ENCODE data around the gene NEURL3.
A peak's percentile ranks its signal among the peaks of the same experiment; 100 is the strongest.

The NEURL3 gene

GRCh38 chr2:96520697-96521096 lies 15.5 kb upstream of the NEURL3 start:
- Histone ChIP-seq H3K4me1 (ENCODE audit: control insufficient read depth in 1 of 2, insufficient read depth in 2 of 2, low read length in 2 of 2) (peaks cover 11 to 15% of the 10 kb centered on the region in 2 donors), H3K9me3 (ENCODE audit: control insufficient read depth in 1 of 2, low read length in 2 of 2) (no peaks in the 10 kb centered on the region), H3K36me3 (ENCODE audit: control insufficient read depth in 1 of 2, insufficient read depth in 2 of 2, low read length in 2 of 2) (no peaks in the 10 kb centered on the region), H3K27ac (ENCODE audit: low read depth, low read length) (no peak overlapping the region), H3K4me3 (ENCODE audit: low read depth in 1 of 2, low read length in 2 of 2) (no peak overlapping the region), H3K27me3 (ENCODE audit: control insufficient read depth in 1 of 2, insufficient read depth in 2 of 2, low read length in 2 of 2) (no peaks in the 10 kb centered on the region), H3K9ac (ENCODE audit: low read depth in 1 of 2, low read length in 2 of 2) (no peak overlapping the region)

GRCh38 chr2:96520231-96520630 lies 15.1 kb upstream of the NEURL3 start:
- peaks cover 11 to 15% of the 10 kb centered on the region in 2 donors for H3K4me1 ChIP-seq (ENCODE audit: control insufficient read depth in 1 of 2, insufficient read depth in 2 of 2, low read length in 2 of 2)
- H3K36me3 ChIP-seq (ENCODE audit: control insufficient read depth in 1 of 2, insufficient read depth in 2 of 2, low read length in 2 of 2): no peaks in the 10 kb centered on the region
- no peaks in the 10 kb centered on the region for H3K9me3 ChIP-seq (ENCODE audit: control insufficient read depth in 1 of 2, low read length in 2 of 2)
- no peak overlapping the region for H3K27ac ChIP-seq (ENCODE audit: low read depth, low read length)
- H3K9ac ChIP-seq (ENCODE audit: low read depth in 1 of 2, low read length in 2 of 2): no peak overlapping the region
- H3K27me3 ChIP-seq (ENCODE audit: control insufficient read depth in 1 of 2, insufficient read depth in 2 of 2, low read length in 2 of 2): no peaks in the 10 kb centered on the region
- H3K4me3 ChIP-seq (ENCODE audit: low read depth in 1 of 2, low read length in 2 of 2): no peak overlapping the region

- no peak overlapping the region for H3K4me3 ChIP-seq (ENCODE audit: low read depth in 1 of 2, low read length in 2 of 2)
- no peaks in the 10 kb centered on the region for H3K36me3 ChIP-seq (ENCODE audit: control insufficient read depth in 1 of 2, insufficient read depth in 2 of 2, low read length in 2 of 2)
- no peaks in the 10 kb centered on the region for H3K4me1 ChIP-seq (ENCODE audit: control insufficient read depth in 1 of 2, insufficient read depth in 2 of 2, low read length in 2 of 2)
- no peaks in the 10 kb centered on the region for H3K27me3 ChIP-seq (ENCODE audit: control insufficient read depth in 1 of 2, insufficient read depth in 2 of 2, low read length in 2 of 2)
- H3K27ac ChIP-seq (ENCODE audit: low read depth, low read length): no peak overlapping the region
- no peak overlapping the region for H3K9ac ChIP-seq (ENCODE audit: low read depth in 1 of 2, low read length in 2 of 2)
- H3K9me3 ChIP-seq (ENCODE audit: control insufficient read depth in 1 of 2, low read length in 2 of 2): no peaks in the 10 kb centered on the region
These were observed 11.9 kb upstream of the NEURL3 start for GRCh38 chr2:96517079-96517478.

- Histone ChIP-seq H3K27me3 (ENCODE audit: control insufficient read depth in 1 of 2, insufficient read depth in 2 of 2, low read length in 2 of 2) (peaks cover 0 to 6% of the 10 kb centered on the region in 2 donors), H3K4me3 (ENCODE audit: low read depth in 1 of 2, low read length in 2 of 2) (no peak overlapping the region), H3K9me3 (ENCODE audit: control insufficient read depth in 1 of 2, low read length in 2 of 2) (no peaks in the 10 kb centered on the region), H3K9ac (ENCODE audit: low read depth in 1 of 2, low read length in 2 of 2) (no peak overlapping the region), H3K36me3 (ENCODE audit: control insufficient read depth in 1 of 2, insufficient read depth in 2 of 2, low read length in 2 of 2) (no peaks in the 10 kb centered on the region), H3K27ac (ENCODE audit: low read depth, low read length) (no peak overlapping the region), H3K4me1 (ENCODE audit: control insufficient read depth in 1 of 2, insufficient read depth in 2 of 2, low read length in 2 of 2) (no peaks in the 10 kb centered on the region)
These were observed 9.4 kb upstream of the NEURL3 start for GRCh38 chr2:96514521-96514920.

GRCh38 chr2:96512341-96512740 lies 7.2 kb upstream of the NEURL3 start:
- peaks cover 0 to 6% of the 10 kb centered on the region in 2 donors for H3K27me3 ChIP-seq (ENCODE audit: control insufficient read depth in 1 of 2, insufficient read depth in 2 of 2, low read length in 2 of 2)
- H3K4me1 ChIP-seq (ENCODE audit: control insufficient read depth in 1 of 2, insufficient read depth in 2 of 2, low read length in 2 of 2): peaks cover 9 to 16% of the 10 kb centered on the region in 2 donors
- no peak overlapping the region for H3K27ac ChIP-seq (ENCODE audit: low read depth, low read length)
- no peak overlapping the region for H3K4me3 ChIP-seq (ENCODE audit: low read depth in 1 of 2, low read length in 2 of 2)
- H3K36me3 ChIP-seq (ENCODE audit: control insufficient read depth in 1 of 2, insufficient read depth in 2 of 2, low read length in 2 of 2): no peaks in the 10 kb centered on the region
- H3K9me3 ChIP-seq (ENCODE audit: control insufficient read depth in 1 of 2, low read length in 2 of 2): no peaks in the 10 kb centered on the region
- H3K9ac ChIP-seq (ENCODE audit: low read depth in 1 of 2, low read length in 2 of 2): no peak overlapping the region

GRCh38 chr2:96511851-96512250 lies 6.7 kb upstream of the NEURL3 start:
- no peaks in the 10 kb centered on the region for H3K36me3 ChIP-seq (ENCODE audit: control insufficient read depth in 1 of 2, insufficient read depth in 2 of 2, low read length in 2 of 2)
- H3K4me3 ChIP-seq (ENCODE audit: low read depth in 1 of 2, low read length in 2 of 2): no peak overlapping the region
- H3K27ac ChIP-seq (ENCODE audit: low read depth, low read length): no peak overlapping the region
- H3K9ac ChIP-seq (ENCODE audit: low read depth in 1 of 2, low read length in 2 of 2): no peak overlapping the region
- H3K27me3 ChIP-seq (ENCODE audit: control insufficient read depth in 1 of 2, insufficient read depth in 2 of 2, low read length in 2 of 2): peaks cover 0 to 6% of the 10 kb centered on the region in 2 donors
- no peaks in the 10 kb centered on the region for H3K9me3 ChIP-seq (ENCODE audit: control insufficient read depth in 1 of 2, low read length in 2 of 2)
- H3K4me1 ChIP-seq (ENCODE audit: control insufficient read depth in 1 of 2, insufficient read depth in 2 of 2, low read length in 2 of 2): peaks cover 9 to 16% of the 10 kb centered on the region in 2 donors

- no peak overlapping the region for H3K27ac ChIP-seq (ENCODE audit: low read depth, low read length)
- H3K36me3 ChIP-seq (ENCODE audit: control insufficient read depth in 1 of 2, insufficient read depth in 2 of 2, low read length in 2 of 2): no peaks in the 10 kb centered on the region
These were observed 5.9 kb upstream of the NEURL3 start for GRCh38 chr2:96510931-96511595.

GRCh38 chr2:96509847-96510230 lies 4.7 kb upstream of the NEURL3 start:
- peaks cover 0 to 6% of the 10 kb centered on the region in 2 donors for H3K27me3 ChIP-seq (ENCODE audit: control insufficient read depth in 1 of 2, insufficient read depth in 2 of 2, low read length in 2 of 2)
- peaks cover 19 to 25% of the 10 kb centered on the region in 2 donors for H3K4me1 ChIP-seq (ENCODE audit: control insufficient read depth in 1 of 2, insufficient read depth in 2 of 2, low read length in 2 of 2)
- H3K4me3 ChIP-seq (ENCODE audit: low read depth in 1 of 2, low read length in 2 of 2): peak overlapping the region in 1 of 2 donors; percentile 8
- H3K36me3 ChIP-seq (ENCODE audit: control insufficient read depth in 1 of 2, insufficient read depth in 2 of 2, low read length in 2 of 2): no peaks in the 10 kb centered on the region
- H3K9ac ChIP-seq (ENCODE audit: low read depth in 1 of 2, low read length in 2 of 2): no peak overlapping the region
- no peaks in the 10 kb centered on the region for H3K9me3 ChIP-seq (ENCODE audit: control insufficient read depth in 1 of 2, low read length in 2 of 2)
- no peak overlapping the region for H3K27ac ChIP-seq (ENCODE audit: low read depth, low read length)

More at GRCh38 chr2:96510931-96511595, 5.9 kb upstream of the NEURL3 start:
- Histone ChIP-seq H3K9ac (ENCODE audit: low read depth in 1 of 2, low read length in 2 of 2) (no peak overlapping the region), H3K27me3 (ENCODE audit: control insufficient read depth in 1 of 2, insufficient read depth in 2 of 2, low read length in 2 of 2) (peaks cover 0 to 6% of the 10 kb centered on the region in 2 donors), H3K4me3 (ENCODE audit: low read depth in 1 of 2, low read length in 2 of 2) (no peak overlapping the region), H3K4me1 (ENCODE audit: control insufficient read depth in 1 of 2, insufficient read depth in 2 of 2, low read length in 2 of 2) (peaks cover 9 to 16% of the 10 kb centered on the region in 2 donors), H3K9me3 (ENCODE audit: control insufficient read depth in 1 of 2, low read length in 2 of 2) (no peaks in the 10 kb centered on the region)

- no peak overlapping the region for H3K27ac ChIP-seq (ENCODE audit: low read depth, low read length)
- H3K9ac ChIP-seq (ENCODE audit: low read depth in 1 of 2, low read length in 2 of 2): no peak overlapping the region
These were observed 4.1 kb upstream of the NEURL3 start for GRCh38 chr2:96509114-96509846.

GRCh38 chr2:96508521-96509113 lies 3.5 kb upstream of the NEURL3 start:
- Histone ChIP-seq H3K27ac (ENCODE audit: low read depth, low read length) (no peak overlapping the region), H3K27me3 (ENCODE audit: control insufficient read depth in 1 of 2, insufficient read depth in 2 of 2, low read length in 2 of 2) (peaks cover 0 to 6% of the 10 kb centered on the region in 2 donors), H3K9me3 (ENCODE audit: control insufficient read depth in 1 of 2, low read length in 2 of 2) (no peaks in the 10 kb centered on the region), H3K9ac (ENCODE audit: low read depth in 1 of 2, low read length in 2 of 2) (no peak overlapping the region), H3K36me3 (ENCODE audit: control insufficient read depth in 1 of 2, insufficient read depth in 2 of 2, low read length in 2 of 2) (no peaks in the 10 kb centered on the region), H3K4me3 (ENCODE audit: low read depth in 1 of 2, low read length in 2 of 2) (peak overlapping the region in 1 of 2 donors; percentile 67), H3K4me1 (ENCODE audit: control insufficient read depth in 1 of 2, insufficient read depth in 2 of 2, low read length in 2 of 2) (peaks cover 20 to 27% of the 10 kb centered on the region in 2 donors)

More at GRCh38 chr2:96509114-96509846, 4.1 kb upstream of the NEURL3 start:
- Histone ChIP-seq H3K4me1 (ENCODE audit: control insufficient read depth in 1 of 2, insufficient read depth in 2 of 2, low read length in 2 of 2) (peaks cover 20 to 27% of the 10 kb centered on the region in 2 donors), H3K27me3 (ENCODE audit: control insufficient read depth in 1 of 2, insufficient read depth in 2 of 2, low read length in 2 of 2) (peaks cover 0 to 6% of the 10 kb centered on the region in 2 donors), H3K9me3 (ENCODE audit: control insufficient read depth in 1 of 2, low read length in 2 of 2) (no peaks in the 10 kb centered on the region), H3K4me3 (ENCODE audit: low read depth in 1 of 2, low read length in 2 of 2) (peak overlapping the region in 1 of 2 donors; percentile 8), H3K36me3 (ENCODE audit: control insufficient read depth in 1 of 2, insufficient read depth in 2 of 2, low read length in 2 of 2) (no peaks in the 10 kb centered on the region)

All from duodenal mucosa (tissue), 2 donors.